ENCODE results near the gene GH2.

GH2 gene

DNA sequence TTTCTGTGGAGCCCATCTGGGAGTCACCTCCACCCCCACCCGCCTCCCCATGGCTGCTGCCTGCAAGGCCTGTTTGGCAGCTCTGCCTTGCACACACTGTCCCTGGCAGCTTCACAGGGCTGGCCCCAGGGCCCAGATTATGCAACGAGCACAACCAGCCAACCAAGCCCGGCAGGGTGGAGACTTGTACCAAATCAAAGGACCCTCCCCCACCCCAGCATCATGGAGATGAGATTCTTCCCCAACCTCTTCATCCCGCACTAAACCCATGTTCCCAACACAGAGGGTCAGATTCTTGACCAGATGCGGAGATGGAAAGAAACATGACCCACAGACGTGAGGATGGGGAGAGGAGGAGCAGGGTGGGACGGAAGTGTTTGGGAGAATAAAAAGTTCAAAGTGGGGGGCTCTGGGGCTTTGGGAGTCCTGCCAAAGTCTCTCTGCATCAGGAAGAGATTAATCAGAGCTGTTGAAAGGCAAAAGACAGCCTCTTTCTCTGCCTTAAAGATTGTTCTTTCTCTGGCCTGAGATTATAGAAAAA lies 43.0 kb downstream of the GH2 start:
- no peak for DNase-seq

- no peak for DNase-seq
Observed at GRCh38 chr17:63837962-63838600, 43.7 kb downstream of the GH2 start.

GRCh38 chr17:63837480-63837879 lies 44.3 kb downstream of the GH2 start:
- no peak for DNase-seq

GRCh38 chr17:63836811-63837210 lies 44.9 kb downstream of the GH2 start:
- no peak for DNase-seq

DNA sequence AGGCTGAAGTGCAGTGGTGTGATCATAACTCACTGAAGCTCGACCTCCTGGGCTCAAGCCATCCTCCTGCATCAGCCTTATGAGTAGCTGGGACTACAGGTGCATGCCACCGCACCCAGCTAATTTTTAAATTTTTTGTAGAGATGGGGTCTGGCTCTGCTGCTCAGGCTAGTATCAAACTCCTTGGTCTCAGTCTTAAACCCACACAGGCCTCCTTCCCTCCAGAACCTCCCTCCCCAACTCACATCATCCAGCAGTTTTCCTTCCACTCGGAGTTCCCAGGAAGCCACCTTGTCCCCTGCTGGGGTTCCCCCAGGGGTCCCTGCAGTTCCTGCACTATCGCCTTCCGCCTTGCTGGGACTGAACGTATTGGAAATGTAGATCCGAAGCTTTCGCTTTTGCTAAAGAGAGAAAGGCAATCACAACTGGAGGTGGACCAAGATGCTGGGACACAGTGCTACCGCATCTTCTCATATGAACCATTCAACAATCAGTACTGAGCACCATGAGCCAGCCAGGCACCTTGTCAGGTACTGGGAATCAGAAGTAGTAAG lies 46.5 kb downstream of the GH2 start:
- no peak for DNase-seq

GRCh38 chr17:63834431-63835166 lies 47.1 kb downstream of the GH2 start:
- DNase-seq, result peak; percentile 73

DNA sequence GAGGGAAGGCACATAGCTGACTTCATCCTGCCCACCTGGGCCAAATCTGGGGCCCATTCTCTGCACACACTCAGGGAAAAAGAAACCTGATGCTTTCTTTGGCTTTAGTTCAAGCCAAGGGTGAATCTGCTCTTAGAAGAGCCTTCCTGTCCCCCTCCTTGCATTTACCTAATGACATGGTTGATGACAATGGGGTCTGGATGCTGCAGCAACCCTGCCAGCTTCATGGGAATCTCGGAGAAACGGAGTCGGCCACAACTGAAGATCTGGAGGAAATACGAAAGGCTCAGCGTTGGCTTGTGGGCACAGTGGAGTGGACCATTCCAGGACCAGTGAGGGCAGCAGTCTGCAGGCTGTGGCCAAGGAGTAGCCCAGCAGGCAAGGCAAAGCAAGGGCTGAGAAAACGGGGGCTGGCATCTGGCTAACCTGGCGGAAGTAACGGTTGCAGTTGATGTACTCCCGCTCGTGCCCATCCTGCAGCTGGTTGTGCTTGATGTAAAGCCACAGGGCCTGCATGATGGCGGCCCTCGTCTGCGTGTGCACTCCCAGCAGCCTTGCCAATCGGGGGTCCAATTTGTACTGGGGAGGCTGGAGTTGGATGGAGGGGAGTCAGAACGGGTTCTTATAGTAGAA lies 47.9 kb downstream of the GH2 start:
- DNase-seq, result no peak

- no peak for DNase-seq
Observed at GRCh38 chr17:63833026-63833740, 48.6 kb downstream of the GH2 start.

DNA sequence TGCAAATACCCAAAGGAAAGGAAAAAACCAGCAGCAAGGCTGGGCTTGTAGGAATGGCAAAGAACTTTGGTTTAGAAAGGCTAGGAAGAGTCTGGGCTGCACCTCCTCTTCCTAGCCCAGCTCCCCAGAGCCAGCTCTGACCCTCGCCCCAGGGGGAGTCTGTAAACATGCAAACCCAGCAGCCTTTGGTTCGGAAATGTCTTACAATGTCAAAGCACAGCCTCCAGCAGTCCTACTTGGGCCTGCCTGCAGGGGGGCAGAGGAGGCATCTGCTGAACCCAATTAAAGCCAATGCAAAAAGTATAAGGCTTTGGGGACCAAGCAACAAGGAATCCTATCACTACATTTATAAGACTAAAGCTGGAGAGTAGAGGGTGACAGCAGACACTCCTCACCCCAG lies 49.3 kb downstream of the GH2 start:
- DNase-seq, result no peak

- DNase-seq, result no peak
Observed at GRCh38 chr17:63832014-63832413, 49.7 kb downstream of the GH2 start.

- DNase-seq, result no peak
Observed at GRCh38 chr17:63831505-63831904, 50.2 kb downstream of the GH2 start.

GRCh38 chr17:63830904-63831491 lies 50.7 kb downstream of the GH2 start:
- no peak for DNase-seq

GRCh38 chr17:63830278-63830677 lies 51.5 kb downstream of the GH2 start:
- no peak for DNase-seq

Measured in activated naive CD4-positive, alpha-beta T cell treated with anti-CD3 and anti-CD28 coated beads, Interleukin-2, amount 50 U/mL, for 16 hours (primary cell).